GM23248 (cell line): ENCODE data around the gene MYO1D. TPM values are rescaled to one million over a fixed set of nuclear protein-coding genes. Genes with fewer than 3 reads are reported as not detected.

Source experiments
- DNase-seq: peaks from one replicate; pipeline ENCODE4 v3.0.0-alpha.2; 2015
- H2AFZ ChIP-seq: fragments of 200-600 bp; sonication (generic); 2 replicates; pipeline ENCODE4 v1.6.1; 2016; ENCODE audit warnings: antibody characterized with exemption
- H3F3A ChIP-seq: fragments of 200-600 bp; sonication (generic); 2 replicates; pipeline ENCODE4 v1.6.1; 2016; ENCODE audit warnings: mild to moderate bottlenecking, antibody characterized with exemption, mixed run types; ENCODE audit not compliant: insufficient read depth
- H3K27ac ChIP-seq: fragments of 200-600 bp; sonication (generic); 2 replicates; pipeline ENCODE4 v1.5.1; 2016; ENCODE audit warnings: mild to moderate bottlenecking
- H3K27me3 ChIP-seq: fragments of 200-600 bp; sonication (generic); replicated peaks from 2 replicates; pipeline ENCODE4 v1.6.1; 2016; ENCODE audit warnings: mild to moderate bottlenecking; ENCODE audit not compliant: insufficient read depth
- H3K36me3 ChIP-seq: fragments of 200-600 bp; sonication (generic); 2 replicates; pipeline ENCODE4 v1.6.1; 2016; ENCODE audit warnings: low read depth, mild to moderate bottlenecking
- H3K4me1 ChIP-seq: fragments of 200-600 bp; sonication (generic); 2 replicates; pipeline ENCODE4 v1.6.1; 2016; ENCODE audit warnings: mild to moderate bottlenecking; ENCODE audit not compliant: insufficient read depth
- H3K4me2 ChIP-seq: fragments of 200-600 bp; sonication (generic); one replicate; pipeline ENCODE4 v1.6.1; 2016; ENCODE audit warnings: mild to moderate bottlenecking; ENCODE audit not compliant: unreplicated experiment
- H3K4me3 ChIP-seq: fragments of 200-600 bp; sonication (generic); 2 replicates; pipeline ENCODE4 v1.5.1; 2016; ENCODE audit warnings: mild to moderate bottlenecking
- H3K79me2 ChIP-seq: fragments of 200-600 bp; sonication (generic); 2 replicates; pipeline ENCODE4 v1.6.1; 2016; ENCODE audit warnings: mild to moderate bottlenecking; ENCODE audit not compliant: insufficient read depth
- H3K9ac ChIP-seq: fragments of 200-600 bp; sonication (generic); 2 replicates; pipeline ENCODE4 v1.6.1; 2016; ENCODE audit warnings: mild to moderate bottlenecking
- H3K9me2 ChIP-seq: fragments of 200-600 bp; sonication (generic); 2 replicates; pipeline ENCODE4 v1.6.1; 2016; ENCODE audit warnings: mixed run types, mild to moderate bottlenecking, moderate library complexity; ENCODE audit not compliant: insufficient read depth
- H3K9me3 ChIP-seq: fragments of 200-600 bp; sonication (generic); one replicate; pipeline ENCODE4 v1.6.1; 2017; ENCODE audit warnings: low read depth
- H4K20me1 ChIP-seq: fragments of 200-600 bp; sonication (generic); 2 replicates; pipeline ENCODE4 v1.6.0; 2016; ENCODE audit not compliant: insufficient read depth
- EZH2 ChIP-seq: fragments of 200-600 bp; sonication (generic); IDR thresholded peaks from 2 replicates; pipeline ENCODE4 v1.6.1; 2018; ENCODE audit warnings: antibody characterized with exemption, mild to moderate bottlenecking; ENCODE audit not compliant: insufficient read depth, poor library complexity, severe bottlenecking
- EZH2phosphoT487 ChIP-seq: fragments of 200-600 bp; sonication (generic); IDR thresholded peaks from 2 replicates; pipeline ENCODE4 v1.6.1; 2018; ENCODE audit warnings: antibody characterized with exemption, moderate library complexity, mild to moderate bottlenecking, low read depth; ENCODE audit not compliant: insufficient read depth
- WGBS, 2 experiments: methylation state at CpG; one replicate each; pipeline ENCODE4 v1.1.6; 2015 to 2017; ENCODE audit warnings: low lambda C conversion rate in 2 of 2, low coverage in 1 of 2; ENCODE audit errors: missing lambda C conversion rate in 2 of 2; 5-methylcytosine and 5-hydroxymethylcytosine counted together
- in situ Hi-C: fragments of 300-500 bp; cut with MboI; formaldehyde crosslinking; loops from 2 replicates; pipeline ENCODE4 v1.15.0; 2020
- polyA plus RNA-seq: library from polyadenylated mRNA; unstranded; fragments of >200 nt; fragmentation: Nextera tagmentation; extraction: Ambion mirVana; gene quantifications from 2 replicates; pipeline ENCODE4 v1.2.1, GENCODE V29; 2016
- total RNA-seq: library from RNA; depleted of rRNA; stranded (reverse); fragments of >200 nt; shearing (Covaris generic); gene quantifications from 2 replicates; pipeline ENCODE4 v1.2.3, GENCODE V29; 2014

MYO1D gene
- total and polyA plus RNA-seq, 2 experiments from 2014 or later: 54.1 to 99.5 TPM

DNA sequence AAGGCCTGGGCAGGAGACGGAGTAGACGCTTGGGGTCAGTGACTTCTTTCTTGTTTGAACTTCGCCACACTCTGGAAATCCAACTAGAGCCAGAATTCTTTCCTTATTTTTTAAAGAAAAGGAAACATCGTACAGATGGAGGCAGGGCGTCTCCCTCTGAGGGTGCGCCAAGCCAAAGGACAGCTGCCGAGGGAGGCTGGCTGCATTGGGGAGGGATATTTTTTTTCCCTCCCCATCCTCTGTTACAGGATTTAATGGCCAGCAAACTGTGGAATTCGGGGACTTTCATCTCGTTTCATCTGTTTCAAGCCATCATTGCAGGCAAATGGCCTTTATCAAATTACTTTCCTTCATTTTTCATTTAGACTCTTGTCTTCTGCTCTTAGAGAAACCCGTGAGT, 374.2 kb downstream of the MYO1D start:
- Histone ChIP-seq H3K9me3 (no peaks in the 10 kb centered on the region), H3K9ac (no peak overlapping the region), H3K4me1 (peaks cover 23% of the 10 kb centered on the region), H4K20me1 (no peaks in the 10 kb centered on the region), H3K9me2 (no peaks in the 10 kb centered on the region), H3K4me2 (no peak overlapping the region), H3K36me3 (no peaks in the 10 kb centered on the region), H3F3A (no peaks in the 10 kb centered on the region), H3K27me3 (no peaks in the 10 kb centered on the region), H2AFZ (no peak overlapping the region), H3K27ac (no peak overlapping the region), H3K4me3 (no peak overlapping the region), H3K79me2 (no peaks in the 10 kb centered on the region)
- no peak for DNase-seq
- no peak for TF ChIP-seq EZH2phosphoT487
- no peak for TF ChIP-seq EZH2
- WGBS, 2 experiments: 72 to 76% methylated on average over 10 of the region's 10 CpGs
- in situ Hi-C loops: no loop called here

GRCh38 chr17:32502013-32502412, 374.9 kb downstream of the MYO1D start:
- Histone ChIP-seq H3K4me3 (no peak overlapping the region), H3K9me3 (no peaks in the 10 kb centered on the region), H3K4me2 (no peak overlapping the region), H3K36me3 (no peaks in the 10 kb centered on the region), H3K79me2 (no peaks in the 10 kb centered on the region), H3K9ac (no peak overlapping the region), H4K20me1 (no peaks in the 10 kb centered on the region), H3K4me1 (peaks cover 29% of the 10 kb centered on the region), H3K27me3 (no peaks in the 10 kb centered on the region), H3F3A (no peaks in the 10 kb centered on the region), H3K27ac (no peak overlapping the region), H3K9me2 (no peaks in the 10 kb centered on the region), H2AFZ (no peak overlapping the region)
- no peak for TF ChIP-seq EZH2phosphoT487
- TF ChIP-seq EZH2: no peak
- WGBS, 2 experiments: 99% methylated on average over 3 of the region's 3 CpGs
- in situ Hi-C loops: no loop called here
- no peak for DNase-seq

GRCh38 chr17:32498391-32498790, 378.5 kb downstream of the MYO1D start:
- H3F3A ChIP-seq: no peaks in the 10 kb centered on the region
- H3K27ac ChIP-seq: no peak overlapping the region
- WGBS, 2 experiments: 90 to 94% methylated on average over 9 of the region's 9 CpGs
- no peak overlapping the region for H3K4me3 ChIP-seq
- H3K27me3 ChIP-seq: no peaks in the 10 kb centered on the region
- H2AFZ ChIP-seq: no peak overlapping the region
- H3K79me2 ChIP-seq: no peaks in the 10 kb centered on the region
- no peak overlapping the region for H3K9ac ChIP-seq
- no peaks in the 10 kb centered on the region for H4K20me1 ChIP-seq
- in situ Hi-C loops: loop anchor here (10.0 kb wide), 1 partner anchor 246 kb away; no protein-coding TSS in a partner anchor
- TF ChIP-seq EZH2phosphoT487 (no peak), EZH2 (no peak)
- no peaks in the 10 kb centered on the region for H3K9me3 ChIP-seq
- peaks cover 28% of the 10 kb centered on the region for H3K4me1 ChIP-seq
- no peaks in the 10 kb centered on the region for H3K36me3 ChIP-seq
- no peak overlapping the region for H3K4me2 ChIP-seq
- no peak for DNase-seq
- H3K9me2 ChIP-seq: no peaks in the 10 kb centered on the region

- Histone ChIP-seq H3K27ac (peak overlapping the region; percentile 69), H3K79me2 (no peaks in the 10 kb centered on the region), H3K4me2 (peak overlapping the region; percentile 12), H3K9me3 (no peaks in the 10 kb centered on the region), H3K4me3 (no peak overlapping the region), H3K9me2 (no peaks in the 10 kb centered on the region), H3F3A (no peaks in the 10 kb centered on the region), H3K4me1 (peaks cover 22% of the 10 kb centered on the region), H3K9ac (no peak overlapping the region), H2AFZ (no peak overlapping the region), H3K27me3 (no peaks in the 10 kb centered on the region), H4K20me1 (no peaks in the 10 kb centered on the region), H3K36me3 (no peaks in the 10 kb centered on the region)
- WGBS, 2 experiments: 79 to 84% methylated on average over 16 to 18 of the region's 18 CpGs
- DNase-seq: peak; percentile 21
- in situ Hi-C loops: loop anchor here (10.0 kb wide), 1 partner anchor 247 kb away; no protein-coding TSS in a partner anchor
- TF ChIP-seq EZH2 (no peak), EZH2phosphoT487 (no peak)
These were observed 379.3 kb downstream of the MYO1D start for GRCh38 chr17:32497431-32498205.
